GM12865 (cell line): ENCODE measurements around the gene CFAP74.

Experiments
- DNase-seq: peaks from one replicate; pipeline ENCODE4 v3.0.0; 2010; ENCODE audit warnings: low read depth
- H3K4me3 ChIP-seq: 2 replicates; pipeline ENCODE4 v1.5.1; 2011; ENCODE audit warnings: mild to moderate bottlenecking, low read depth, low read length, control low read depth
- CTCF ChIP-seq: IDR thresholded peaks from 2 replicates; pipeline ENCODE4 v1.5.1; 2011; ENCODE audit warnings: low read length, control low read depth, low read depth, inconsistent platforms; ENCODE audit not compliant: insufficient read depth; ENCODE audit errors: missing control alignments

CFAP74 gene

GRCh38 chr1:2009101-2010053 lies 5.8 kb upstream of the CFAP74 start:
- no peak overlapping the region for H3K4me3 ChIP-seq
- TF ChIP-seq CTCF: no peak
- DNase-seq: no peak

GRCh38 chr1:2004856-2005255 lies 1.3 kb upstream of the CFAP74 start:
- no peak overlapping the region for H3K4me3 ChIP-seq
- DNase-seq: no peak
- TF ChIP-seq CTCF: no peak

GRCh38 chr1:2001773-2002411 lies 1.7 kb downstream of the CFAP74 start:
- no peak overlapping the region for H3K4me3 ChIP-seq
- TF ChIP-seq CTCF: no peak
- no peak for DNase-seq

GRCh38 chr1:2000850-2001249 lies 2.7 kb downstream of the CFAP74 start:
- no peak for TF ChIP-seq CTCF
- no peak for DNase-seq
- no peak overlapping the region for H3K4me3 ChIP-seq

GRCh38 chr1:2000432-2000831 lies 3.2 kb downstream of the CFAP74 start:
- no peak for DNase-seq
- H3K4me3 ChIP-seq: no peak overlapping the region
- TF ChIP-seq CTCF: no peak

GRCh38 chr1:1997576-1997975 lies 6.0 kb downstream of the CFAP74 start:
- no peak overlapping the region for H3K4me3 ChIP-seq
- no peak for TF ChIP-seq CTCF
- no peak for DNase-seq
